Breast epithelium (tissue), 3 donors: ENCODE measurements around the gene CDH13.

Experiments used
- POLR2A ChIP-seq: fragments of 450-650 bp; IDR thresholded peaks from one replicate; pipeline ENCODE4 v1.6.1; 2016; ENCODE audit warnings: antibody characterized with exemption, mild to moderate bottlenecking, moderate library complexity
- POLR2AphosphoS5 ChIP-seq, 3 donors: sonication (generic); formaldehyde crosslinking; IDR thresholded peaks; one replicate each; pipeline ENCODE4 v1.6.1; 2017; ENCODE audit warnings: antibody characterized with exemption in 3 of 3
- TF ChIP-seq, protein P1 (sequence below), 3 donors: fragments of 450-650 bp; IDR thresholded peaks; one replicate each; pipeline ENCODE4 v1.5.1; 2016 to 2017; ENCODE audit warnings: antibody characterized with exemption in 3 of 3, mild to moderate bottlenecking in 3 of 3, moderate library complexity in 3 of 3

GRCh38 chr16:83335076-83335475 lies 708.3 kb downstream of the CDH13 start:
- TF ChIP-seq, protein P1, sequence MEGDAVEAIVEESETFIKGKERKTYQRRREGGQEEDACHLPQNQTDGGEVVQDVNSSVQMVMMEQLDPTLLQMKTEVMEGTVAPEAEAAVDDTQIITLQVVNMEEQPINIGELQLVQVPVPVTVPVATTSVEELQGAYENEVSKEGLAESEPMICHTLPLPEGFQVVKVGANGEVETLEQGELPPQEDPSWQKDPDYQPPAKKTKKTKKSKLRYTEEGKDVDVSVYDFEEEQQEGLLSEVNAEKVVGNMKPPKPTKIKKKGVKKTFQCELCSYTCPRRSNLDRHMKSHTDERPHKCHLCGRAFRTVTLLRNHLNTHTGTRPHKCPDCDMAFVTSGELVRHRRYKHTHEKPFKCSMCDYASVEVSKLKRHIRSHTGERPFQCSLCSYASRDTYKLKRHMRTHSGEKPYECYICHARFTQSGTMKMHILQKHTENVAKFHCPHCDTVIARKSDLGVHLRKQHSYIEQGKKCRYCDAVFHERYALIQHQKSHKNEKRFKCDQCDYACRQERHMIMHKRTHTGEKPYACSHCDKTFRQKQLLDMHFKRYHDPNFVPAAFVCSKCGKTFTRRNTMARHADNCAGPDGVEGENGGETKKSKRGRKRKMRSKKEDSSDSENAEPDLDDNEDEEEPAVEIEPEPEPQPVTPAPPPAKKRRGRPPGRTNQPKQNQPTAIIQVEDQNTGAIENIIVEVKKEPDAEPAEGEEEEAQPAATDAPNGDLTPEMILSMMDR (IDR thresholded peaks at IDR 0.05): no peak
- no peak for TF ChIP-seq POLR2AphosphoS5 (IDR thresholded peaks at IDR 0.05)
- TF ChIP-seq POLR2A: no peak
